Measurements from ENCODE around the gene CPNE1. TPM values are rescaled to one million over a fixed set of nuclear protein-coding genes. Genes with fewer than 3 reads are reported as not detected.
A peak's percentile ranks its signal among the peaks of the same experiment; 100 is the strongest.

Gene CPNE1
- total and polyA plus RNA-seq, 2 donors from 2014 or later = 128 to 145 TPM

DNA sequence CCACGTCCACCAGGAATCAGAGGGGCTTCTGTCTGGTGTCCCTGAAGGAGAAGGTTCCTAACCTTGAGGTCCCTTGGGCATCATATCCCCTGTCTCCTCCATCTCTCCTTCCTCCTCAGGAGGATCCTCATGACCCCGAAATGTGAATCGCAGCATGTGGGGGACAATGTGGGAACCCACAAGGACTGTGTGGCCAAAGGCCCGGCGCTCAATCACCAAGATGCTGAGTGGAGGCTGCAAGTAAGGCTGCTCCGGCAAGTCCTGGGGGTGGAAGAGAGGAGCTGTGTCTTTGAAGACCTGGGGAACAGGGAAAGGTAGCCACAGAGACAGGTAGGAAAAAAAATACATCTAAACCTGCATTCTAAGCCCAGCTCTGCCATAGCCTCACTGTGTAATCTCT, 85.5 kb downstream of the CPNE1 start:
- H3K9ac ChIP-seq (ENCODE audit: low read length in 3 of 3) = no peak overlapping the region
- H3K27ac ChIP-seq (ENCODE audit: low read depth in 2 of 2, low read length in 2 of 2) = no peak overlapping the region
- FAIRE-seq (no peak), DNase-seq (peak in 1 of 5 donors; percentile 13)
- TF ChIP-seq, protein P1, sequence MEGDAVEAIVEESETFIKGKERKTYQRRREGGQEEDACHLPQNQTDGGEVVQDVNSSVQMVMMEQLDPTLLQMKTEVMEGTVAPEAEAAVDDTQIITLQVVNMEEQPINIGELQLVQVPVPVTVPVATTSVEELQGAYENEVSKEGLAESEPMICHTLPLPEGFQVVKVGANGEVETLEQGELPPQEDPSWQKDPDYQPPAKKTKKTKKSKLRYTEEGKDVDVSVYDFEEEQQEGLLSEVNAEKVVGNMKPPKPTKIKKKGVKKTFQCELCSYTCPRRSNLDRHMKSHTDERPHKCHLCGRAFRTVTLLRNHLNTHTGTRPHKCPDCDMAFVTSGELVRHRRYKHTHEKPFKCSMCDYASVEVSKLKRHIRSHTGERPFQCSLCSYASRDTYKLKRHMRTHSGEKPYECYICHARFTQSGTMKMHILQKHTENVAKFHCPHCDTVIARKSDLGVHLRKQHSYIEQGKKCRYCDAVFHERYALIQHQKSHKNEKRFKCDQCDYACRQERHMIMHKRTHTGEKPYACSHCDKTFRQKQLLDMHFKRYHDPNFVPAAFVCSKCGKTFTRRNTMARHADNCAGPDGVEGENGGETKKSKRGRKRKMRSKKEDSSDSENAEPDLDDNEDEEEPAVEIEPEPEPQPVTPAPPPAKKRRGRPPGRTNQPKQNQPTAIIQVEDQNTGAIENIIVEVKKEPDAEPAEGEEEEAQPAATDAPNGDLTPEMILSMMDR (IDR thresholded peaks at IDR 0.05; ENCODE audit: borderline replicate concordance, extremely low read depth, insufficient read depth) = no peak
- no peaks in the 10 kb centered on the region for H3K9me3 ChIP-seq (ENCODE audit: control insufficient read depth in 2 of 3, insufficient read depth in 1 of 3, low read length in 3 of 3)
- intact Hi-C loops (cut with DNase I) = no loop called here
- no peaks in the 10 kb centered on the region for H3K4me1 ChIP-seq (ENCODE audit: control insufficient read depth in 2 of 3, insufficient read depth in 2 of 3, low read depth in 1 of 3, low read length in 3 of 3)
- no peaks in the 10 kb centered on the region for H3K27me3 ChIP-seq (ENCODE audit: control insufficient read depth, insufficient read depth, low read length)
- H3K36me3 ChIP-seq (ENCODE audit: control insufficient read depth in 2 of 3, insufficient read depth in 3 of 3, low read length in 3 of 3) = no peaks in the 10 kb centered on the region
- H3K4me3 ChIP-seq (ENCODE audit: low read length in 3 of 3) = no peak overlapping the region

DNA sequence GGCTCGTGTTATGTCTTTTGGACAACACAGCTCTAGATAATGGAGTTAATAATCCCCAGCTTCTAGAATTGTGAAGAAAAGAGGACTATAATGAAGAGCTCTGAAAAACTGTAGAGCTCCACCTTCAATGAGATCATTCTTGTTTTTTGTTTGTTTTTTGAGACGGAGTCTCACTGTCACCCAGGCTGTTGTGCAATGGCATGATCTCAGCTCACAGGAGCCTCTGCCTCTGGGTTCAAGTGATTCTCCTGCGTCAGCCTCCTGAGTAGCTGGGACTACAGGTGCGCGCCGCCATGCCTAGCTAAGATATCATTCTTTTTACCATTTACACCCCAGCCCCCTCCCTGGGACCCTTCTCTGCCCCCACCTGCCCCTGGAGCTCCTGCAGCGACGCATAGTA, 86.2 kb downstream of the CPNE1 start:
- H3K36me3 ChIP-seq (ENCODE audit: control insufficient read depth in 2 of 3, insufficient read depth in 3 of 3, low read length in 3 of 3) = no peaks in the 10 kb centered on the region
- TF ChIP-seq, protein P1 (IDR thresholded peaks at IDR 0.05; ENCODE audit: borderline replicate concordance, extremely low read depth, insufficient read depth) = no peak
- H3K9me3 ChIP-seq (ENCODE audit: control insufficient read depth in 2 of 3, insufficient read depth in 1 of 3, low read length in 3 of 3) = no peaks in the 10 kb centered on the region
- no peak overlapping the region for H3K4me3 ChIP-seq (ENCODE audit: low read length in 3 of 3)
- H3K4me1 ChIP-seq (ENCODE audit: control insufficient read depth in 2 of 3, insufficient read depth in 2 of 3, low read depth in 1 of 3, low read length in 3 of 3) = no peaks in the 10 kb centered on the region
- no peaks in the 10 kb centered on the region for H3K27me3 ChIP-seq (ENCODE audit: control insufficient read depth, insufficient read depth, low read length)
- H3K9ac ChIP-seq (ENCODE audit: low read length in 3 of 3) = no peak overlapping the region
- peak in 1 of 5 donors; percentile 36 for DNase-seq
- FAIRE-seq = no peak
- H3K27ac ChIP-seq (ENCODE audit: low read depth in 2 of 2, low read length in 2 of 2) = no peak overlapping the region
- intact Hi-C loops (cut with DNase I) = no loop called here

DNA sequence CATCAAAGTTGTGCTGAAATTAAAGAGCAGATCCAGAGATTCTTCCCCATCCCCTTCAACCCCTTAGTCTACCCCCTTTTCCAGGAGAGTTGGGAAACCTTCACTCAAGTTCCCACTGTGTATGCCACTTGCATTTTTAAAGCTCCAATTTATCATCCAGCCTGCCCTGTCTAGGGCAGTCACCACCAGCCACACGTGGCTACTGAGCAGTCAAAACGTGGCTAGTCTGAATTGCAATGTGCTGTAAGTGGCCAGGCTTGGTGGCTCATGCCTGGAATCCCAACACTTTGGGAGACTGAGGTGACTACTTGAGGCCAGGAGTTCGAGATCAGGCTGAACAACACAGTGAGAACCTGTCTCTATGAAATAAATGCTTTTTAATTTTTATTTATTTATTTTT, 87.9 kb downstream of the CPNE1 start:
- no peaks in the 10 kb centered on the region for H3K9me3 ChIP-seq (ENCODE audit: control insufficient read depth in 2 of 3, insufficient read depth in 1 of 3, low read length in 3 of 3)
- H3K36me3 ChIP-seq (ENCODE audit: control insufficient read depth in 2 of 3, insufficient read depth in 3 of 3, low read length in 3 of 3) = no peaks in the 10 kb centered on the region
- H3K27me3 ChIP-seq (ENCODE audit: control insufficient read depth, insufficient read depth, low read length) = no peaks in the 10 kb centered on the region
- intact Hi-C loops (cut with DNase I) = no loop called here
- no peak overlapping the region for H3K9ac ChIP-seq (ENCODE audit: low read length in 3 of 3)
- FAIRE-seq (no peak), DNase-seq (peak in 2 of 5 donors; percentile 3 to 23)
- H3K4me3 ChIP-seq (ENCODE audit: low read length in 3 of 3) = no peak overlapping the region
- H3K4me1 ChIP-seq (ENCODE audit: control insufficient read depth in 2 of 3, insufficient read depth in 2 of 3, low read depth in 1 of 3, low read length in 3 of 3) = no peaks in the 10 kb centered on the region
- H3K27ac ChIP-seq (ENCODE audit: low read depth in 2 of 2, low read length in 2 of 2) = no peak overlapping the region
- TF ChIP-seq, protein P1 (IDR thresholded peaks at IDR 0.05; ENCODE audit: borderline replicate concordance, extremely low read depth, insufficient read depth) = no peak

Other genes starting within 250 kb of the CPNE1 start
- gene GDF5, start 226.7 kb downstream of the CPNE1 start, total RNA-seq = 0.66 TPM
- not detected for gene GDF5, start 226.7 kb downstream of the CPNE1 start, polyA plus RNA-seq (ENCODE audit: insufficient read depth, low read depth, low replicate concordance)
- gene CEP250, start 209.3 kb downstream of the CPNE1 start, total RNA-seq = 25.2 TPM
- gene CEP250, start 209.3 kb downstream of the CPNE1 start, polyA plus RNA-seq (ENCODE audit: insufficient read depth, low read depth, low replicate concordance) = 4.9 TPM
- not detected for gene C20orf173, start 135.2 kb downstream of the CPNE1 start, total RNA-seq
- gene C20orf173, start 135.2 kb downstream of the CPNE1 start, polyA plus RNA-seq (ENCODE audit: insufficient read depth, low read depth, low replicate concordance) = not detected
- 230 TPM for gene ERGIC3, start 122.8 kb downstream of the CPNE1 start, total RNA-seq
- 371 TPM for gene ERGIC3, start 122.8 kb downstream of the CPNE1 start, polyA plus RNA-seq (ENCODE audit: insufficient read depth, low read depth, low replicate concordance)
- 16.0 TPM for gene SPAG4, start 49.1 kb downstream of the CPNE1 start, total RNA-seq
- gene SPAG4, start 49.1 kb downstream of the CPNE1 start, polyA plus RNA-seq (ENCODE audit: insufficient read depth, low read depth, low replicate concordance) = 13.1 TPM
- 101 TPM for gene RBM12, start within 50 bp of the CPNE1 start, total RNA-seq
- 11.1 TPM for gene RBM12, start within 50 bp of the CPNE1 start, polyA plus RNA-seq (ENCODE audit: insufficient read depth, low read depth, low replicate concordance)
- gene NFS1, start 34.5 kb upstream of the CPNE1 start, total RNA-seq = 31.5 TPM
- 71.2 TPM for gene NFS1, start 34.5 kb upstream of the CPNE1 start, polyA plus RNA-seq (ENCODE audit: insufficient read depth, low read depth, low replicate concordance)
- gene ROMO1, start 34.5 kb upstream of the CPNE1 start, total RNA-seq = 141 TPM
- gene ROMO1, start 34.5 kb upstream of the CPNE1 start, polyA plus RNA-seq (ENCODE audit: insufficient read depth, low read depth, low replicate concordance) = 408 TPM
- 304 TPM for gene RBM39, start 77.4 kb upstream of the CPNE1 start, total RNA-seq
- gene RBM39, start 77.4 kb upstream of the CPNE1 start, polyA plus RNA-seq (ENCODE audit: insufficient read depth, low read depth, low replicate concordance) = 148 TPM
- gene PHF20, start 107.1 kb upstream of the CPNE1 start, total RNA-seq = 48.4 TPM
- gene PHF20, start 107.1 kb upstream of the CPNE1 start, polyA plus RNA-seq (ENCODE audit: insufficient read depth, low read depth, low replicate concordance) = 12.3 TPM

Measured in kidney (tissue), 14 donors.